ENCODE measurements around the gene TRPM1.

TRPM1 gene

GRCh38 chr15:31014608-31014925, 87.0 kb downstream of the TRPM1 start:
- no peak for DNase-seq
- Histone ChIP-seq H3K27ac (no peak overlapping the region), H3K36me3 (replicated peaks) (no peaks in the 10 kb centered on the region), H3K4me3 (ENCODE audit: low read depth, low read length) (no peak overlapping the region), H3K27me3 (replicated peaks) (no peaks in the 10 kb centered on the region)
- in situ Hi-C loops (cut with HindIII; ENCODE audit: low pct_ligation_motif_present, low sequenced_read_pairs) = no loop called here
- no peak for TF ChIP-seq CTCF (IDR thresholded peaks at IDR 0.05; ENCODE audit: low read depth, low read length, missing control alignments)

DNA sequence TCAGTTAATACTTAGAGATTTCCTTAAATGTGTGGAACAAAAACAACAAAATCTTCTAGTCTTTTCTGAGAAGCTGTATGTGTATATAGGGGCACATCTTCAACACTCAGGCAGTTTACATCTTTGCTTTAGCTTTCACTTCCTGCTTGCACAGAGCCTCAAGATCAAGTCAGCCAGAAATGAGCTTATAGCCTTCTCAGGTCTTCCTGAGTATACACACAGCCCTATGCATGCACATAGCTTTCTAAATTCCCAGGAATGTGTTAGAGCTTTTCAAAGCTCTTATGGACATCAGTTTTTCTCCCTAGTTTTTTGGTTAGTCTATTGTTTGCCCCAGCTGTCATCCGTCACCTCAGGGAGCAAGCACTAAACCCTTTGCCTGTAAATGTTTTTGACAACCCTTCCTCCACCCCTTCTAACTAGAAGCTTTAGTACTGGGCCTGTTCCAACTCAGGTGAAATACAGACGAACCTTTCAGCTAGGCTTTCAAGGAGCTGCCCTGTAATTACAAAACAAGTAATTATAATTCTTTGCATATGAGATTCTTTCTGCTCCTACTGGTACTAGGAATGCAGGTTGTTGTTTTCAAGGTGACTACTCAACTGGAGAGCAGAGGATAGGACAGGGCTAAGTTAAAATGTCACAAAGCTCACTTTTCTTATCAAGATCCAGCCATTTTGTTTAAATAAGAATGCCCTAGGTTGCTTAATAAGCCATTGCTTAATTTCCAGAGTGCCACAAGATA, 87.5 kb downstream of the TRPM1 start:
- in situ Hi-C loops (cut with HindIII; ENCODE audit: low pct_ligation_motif_present, low sequenced_read_pairs) = no loop called here

DNA sequence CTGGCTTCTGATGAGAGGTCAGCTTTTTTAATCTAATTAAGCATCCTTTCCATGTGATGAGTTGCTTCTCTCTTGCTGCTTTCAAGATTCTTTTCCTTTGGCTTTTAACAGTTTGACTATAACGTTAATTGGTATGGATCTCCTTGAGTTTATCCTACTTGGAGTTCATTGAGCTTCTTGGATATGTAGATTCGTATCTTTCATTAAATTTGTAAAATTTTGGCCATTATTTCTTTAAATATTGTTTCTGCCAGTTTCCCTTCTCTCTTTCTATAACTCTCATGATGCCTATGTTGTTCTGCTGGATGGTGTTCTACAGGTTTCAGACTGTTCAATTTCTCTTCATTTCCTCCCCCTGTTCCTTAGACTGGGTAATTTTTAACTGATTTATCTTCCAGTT, 89.1 kb downstream of the TRPM1 start:
- Histone ChIP-seq H3K27ac (no peak overlapping the region), H3K27me3 (replicated peaks) (no peaks in the 10 kb centered on the region), H3K36me3 (replicated peaks) (no peaks in the 10 kb centered on the region), H3K4me3 (ENCODE audit: low read depth, low read length) (no peak overlapping the region)
- DNase-seq = no peak
- in situ Hi-C loops (cut with HindIII; ENCODE audit: low pct_ligation_motif_present, low sequenced_read_pairs) = no loop called here
- TF ChIP-seq CTCF (IDR thresholded peaks at IDR 0.05; ENCODE audit: low read depth, low read length, missing control alignments) = no peak

More for the DNA sequence above, 87.5 kb downstream of the TRPM1 start:
- Histone ChIP-seq H3K27me3 (replicated peaks) (no peaks in the 10 kb centered on the region), H3K4me3 (ENCODE audit: low read depth, low read length) (no peak overlapping the region), H3K27ac (no peak overlapping the region), H3K36me3 (replicated peaks) (no peaks in the 10 kb centered on the region)
- no peak for DNase-seq
- TF ChIP-seq CTCF (IDR thresholded peaks at IDR 0.05; ENCODE audit: low read depth, low read length, missing control alignments) = no peak

GRCh38 chr15:31010036-31010435, 91.5 kb downstream of the TRPM1 start:
- Histone ChIP-seq H3K4me3 (ENCODE audit: low read depth, low read length) (no peak overlapping the region), H3K36me3 (replicated peaks) (no peaks in the 10 kb centered on the region), H3K27me3 (replicated peaks) (no peaks in the 10 kb centered on the region), H3K27ac (no peak overlapping the region)
- no peak for DNase-seq
- in situ Hi-C loops (cut with HindIII; ENCODE audit: low pct_ligation_motif_present, low sequenced_read_pairs) = no loop called here
- no peak for TF ChIP-seq CTCF (IDR thresholded peaks at IDR 0.05; ENCODE audit: low read depth, low read length, missing control alignments)

- TF ChIP-seq CTCF (IDR thresholded peaks at IDR 0.05; ENCODE audit: low read depth, low read length, missing control alignments) = no peak
- Histone ChIP-seq H3K4me3 (ENCODE audit: low read depth, low read length) (no peak overlapping the region), H3K27me3 (replicated peaks) (no peaks in the 10 kb centered on the region), H3K27ac (no peak overlapping the region), H3K36me3 (replicated peaks) (no peaks in the 10 kb centered on the region)
- in situ Hi-C loops (cut with HindIII; ENCODE audit: low pct_ligation_motif_present, low sequenced_read_pairs) = no loop called here
- DNase-seq = no peak
Measured at GRCh38 chr15:31005660-31006059, 95.9 kb downstream of the TRPM1 start.

DNA sequence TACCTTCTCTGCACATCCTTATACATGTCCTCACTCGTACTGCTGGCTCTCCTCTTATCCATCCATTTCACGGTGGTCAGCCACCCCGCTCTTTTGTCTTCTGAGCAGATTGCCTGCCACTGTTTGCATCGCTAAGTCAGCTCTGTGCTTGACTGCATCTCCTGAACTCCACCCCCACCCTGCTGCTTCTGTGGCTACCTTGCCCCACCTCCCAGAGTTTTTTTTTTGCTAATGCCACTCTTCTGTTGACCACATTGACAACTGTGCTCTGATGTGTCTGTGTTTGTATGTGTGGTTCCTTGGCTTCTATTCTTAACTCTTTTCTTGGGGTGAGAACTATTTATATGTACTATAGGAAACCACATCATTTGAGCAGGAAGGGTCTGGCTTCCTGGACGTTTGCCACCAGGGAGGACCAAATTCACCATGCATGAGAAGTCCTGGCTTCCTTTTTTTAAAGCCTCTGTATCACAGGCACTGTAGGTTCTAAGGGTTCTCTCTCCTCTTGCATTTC, 97.2 kb downstream of the TRPM1 start:
- no peak for DNase-seq
- H3K27me3 ChIP-seq (replicated peaks) = no peaks in the 10 kb centered on the region
- no peaks in the 10 kb centered on the region for H3K36me3 ChIP-seq (replicated peaks)
- no peak overlapping the region for H3K27ac ChIP-seq
- no peak for TF ChIP-seq CTCF (IDR thresholded peaks at IDR 0.05; ENCODE audit: low read depth, low read length, missing control alignments)
- no peak overlapping the region for H3K4me3 ChIP-seq (ENCODE audit: low read depth, low read length)
- in situ Hi-C loops (cut with HindIII; ENCODE audit: low pct_ligation_motif_present, low sequenced_read_pairs) = no loop called here

All from brain microvascular endothelial cell (primary cell).